Measurements from ENCODE around the gene OCA2. TPM values are rescaled to one million over a fixed set of nuclear protein-coding genes. Genes with fewer than 3 reads are reported as not detected.
"Not testable (repeated sequence)": the region's sequence is repeated elsewhere in the genome, so short reads cannot be mapped to it uniquely, and the experiment has no call there.

OCA2 gene
- total and polyA plus RNA-seq, 4 donors: 0.49 to 23.0 (median 2.3) TPM

GRCh38 chr15:28136236-28136904, 37.3 kb upstream of the OCA2 start:
- not testable (repeated sequence) for H3K27ac ChIP-seq (ENCODE audit: low read depth in 1 of 2, low read length in 1 of 2); H3K9ac ChIP-seq (ENCODE audit: insufficient read depth in 1 of 2, low read length in 2 of 2); ATAC-seq (ENCODE audit: insufficient read depth, low FRiP score); H3K4me3 ChIP-seq; H3K27me3 ChIP-seq (ENCODE audit: control insufficient read depth in 3 of 3, insufficient read depth in 3 of 3, low read length in 2 of 3); DNase-seq; H3K9me3 ChIP-seq (ENCODE audit: control insufficient read depth in 4 of 4, insufficient read depth in 3 of 4, low read length in 3 of 4); H3K4me1 ChIP-seq (ENCODE audit: control insufficient read depth in 5 of 5, insufficient read depth in 5 of 5, low read length in 5 of 5)
- WGBS, 2 donors: 37 to 55% methylated on average over 6 of the region's 6 CpGs
- peaks cover 11 to 35% (median 19%) of the 10 kb centered on the region in 4 donors for H3K36me3 ChIP-seq (ENCODE audit: control insufficient read depth in 4 of 4, insufficient read depth in 4 of 4, low read length in 4 of 4)

- H3K36me3 ChIP-seq (ENCODE audit: control insufficient read depth in 4 of 4, insufficient read depth in 4 of 4, low read length in 4 of 4): peaks cover 4 to 43% (median 22%) of the 10 kb centered on the region in 4 donors
- no peak for ATAC-seq (ENCODE audit: insufficient read depth, low FRiP score)
- no peak overlapping the region for H3K4me3 ChIP-seq
- H3K9me3 ChIP-seq (ENCODE audit: control insufficient read depth in 4 of 4, insufficient read depth in 3 of 4, low read length in 3 of 4): no peaks in the 10 kb centered on the region
- no peak overlapping the region for H3K27ac ChIP-seq (ENCODE audit: low read depth in 1 of 2, low read length in 1 of 2)
- TF ChIP-seq CTCF (IDR thresholded peaks at IDR 0.05; ENCODE audit: control extremely low read depth, extremely low read depth): no peak
- DNase-seq: no peak
- H3K27me3 ChIP-seq (ENCODE audit: control insufficient read depth in 3 of 3, insufficient read depth in 3 of 3, low read length in 2 of 3): no peaks in the 10 kb centered on the region
- no peaks in the 10 kb centered on the region for H3K4me1 ChIP-seq (ENCODE audit: control insufficient read depth in 5 of 5, insufficient read depth in 5 of 5, low read length in 5 of 5)
- H3K9ac ChIP-seq (ENCODE audit: insufficient read depth in 1 of 2, low read length in 2 of 2): no peak overlapping the region
Observed at GRCh38 chr15:28133281-28133680, 34.2 kb upstream of the OCA2 start.

GRCh38 chr15:28132524-28133275, 33.6 kb upstream of the OCA2 start:
- H3K4me1 ChIP-seq (ENCODE audit: control insufficient read depth in 5 of 5, insufficient read depth in 5 of 5, low read length in 5 of 5): no peaks in the 10 kb centered on the region
- no peak for TF ChIP-seq CTCF (IDR thresholded peaks at IDR 0.05; ENCODE audit: control extremely low read depth, extremely low read depth)
- WGBS, 2 donors: 85 to 89% methylated on average over 21 of the region's 21 CpGs
- H3K9me3 ChIP-seq (ENCODE audit: control insufficient read depth in 4 of 4, insufficient read depth in 3 of 4, low read length in 3 of 4): no peaks in the 10 kb centered on the region
- ATAC-seq (ENCODE audit: insufficient read depth, low FRiP score) (no peak), DNase-seq (no peak)
- peaks cover 4 to 43% (median 23%) of the 10 kb centered on the region in 4 donors for H3K36me3 ChIP-seq (ENCODE audit: control insufficient read depth in 4 of 4, insufficient read depth in 4 of 4, low read length in 4 of 4)
- H3K27ac ChIP-seq (ENCODE audit: low read depth in 1 of 2, low read length in 1 of 2): no peak overlapping the region
- no peak overlapping the region for H3K9ac ChIP-seq (ENCODE audit: insufficient read depth in 1 of 2, low read length in 2 of 2)
- no peak overlapping the region for H3K4me3 ChIP-seq
- no peaks in the 10 kb centered on the region for H3K27me3 ChIP-seq (ENCODE audit: control insufficient read depth in 3 of 3, insufficient read depth in 3 of 3, low read length in 2 of 3)

- Histone ChIP-seq H3K27ac (ENCODE audit: low read depth in 1 of 2, low read length in 1 of 2) (no peak overlapping the region), H3K9ac (ENCODE audit: insufficient read depth in 1 of 2, low read length in 2 of 2) (no peak overlapping the region)
Observed at GRCh38 chr15:28131946-28132345, 32.8 kb upstream of the OCA2 start.

More at GRCh38 chr15:28131946-28132345, 32.8 kb upstream of the OCA2 start:
- Histone ChIP-seq H3K4me1 (ENCODE audit: control insufficient read depth in 5 of 5, insufficient read depth in 5 of 5, low read length in 5 of 5) (no peaks in the 10 kb centered on the region), H3K36me3 (ENCODE audit: control insufficient read depth in 4 of 4, insufficient read depth in 4 of 4, low read length in 4 of 4) (peaks cover 4 to 46% (median 27%) of the 10 kb centered on the region in 4 donors), H3K9me3 (ENCODE audit: control insufficient read depth in 4 of 4, insufficient read depth in 3 of 4, low read length in 3 of 4) (no peaks in the 10 kb centered on the region), H3K4me3 (no peak overlapping the region), H3K27me3 (ENCODE audit: control insufficient read depth in 3 of 3, insufficient read depth in 3 of 3, low read length in 2 of 3) (no peaks in the 10 kb centered on the region)
- WGBS, 2 donors: 88 to 90% methylated on average over 13 of the region's 13 CpGs
- DNase-seq (no peak), ATAC-seq (ENCODE audit: insufficient read depth, low FRiP score) (no peak)
- TF ChIP-seq CTCF (IDR thresholded peaks at IDR 0.05; ENCODE audit: control extremely low read depth, extremely low read depth): no peak

Measured in lung (tissue), 12 donors.